GM23248 (cell line): ENCODE measurements around the gene NFIA.

Experiments used
- EZH2 ChIP-seq: fragments of 200-600 bp; sonication (generic); IDR thresholded peaks from 2 replicates; pipeline ENCODE4 v1.6.1; 2018; ENCODE audit warnings: antibody characterized with exemption, mild to moderate bottlenecking; ENCODE audit not compliant: insufficient read depth, poor library complexity, severe bottlenecking
- EZH2phosphoT487 ChIP-seq: fragments of 200-600 bp; sonication (generic); IDR thresholded peaks from 2 replicates; pipeline ENCODE4 v1.6.1; 2018; ENCODE audit warnings: antibody characterized with exemption, moderate library complexity, mild to moderate bottlenecking, low read depth; ENCODE audit not compliant: insufficient read depth

- TF ChIP-seq EZH2 = no peak
- no peak for TF ChIP-seq EZH2phosphoT487
Measured at GRCh38 chr1:61506944-61507500, 424.7 kb downstream of the NFIA start.
